Endothelial cell of umbilical vein (primary cell): ENCODE data around the gene PDLIM5. TPM values are rescaled to one million over a fixed set of nuclear protein-coding genes. Genes with fewer than 3 reads are reported as not detected.

Experiments
- BruUV-seq: library from RNA; stranded (reverse); fragments of 400-500 nt; replicated peaks from 2 replicates; lab custom pipeline; 2021; lab: Mats Ljungman, UMichigan
- CTCF ChIA-PET: fragments of 300-600, 350-600 bp; sonication (Branson Sonifier 250); formaldehyde crosslinking; loops from one replicate; lab custom pipeline; 2021; ENCODE audit warnings: antibody characterized with exemption, inconsistent platforms; lab: Charles Lee
- POLR2A ChIA-PET: fragments of 300-600, 350-600 bp; sonication (Branson Sonifier 250); formaldehyde crosslinking; loops from one replicate; lab custom pipeline; 2021; ENCODE audit warnings: antibody characterized with exemption, inconsistent platforms; lab: Charles Lee
- DNase-seq: peaks from one replicate; pipeline ENCODE4 v3.0.0-alpha.2; 2011; ENCODE audit warnings: low read depth, low spot score
- FAIRE-seq: peaks from 2 replicates; lab custom pipeline; 2011; peaks lifted over from hg19 to GRCh38; lab: Jason Lieb, UNC
- H2AFZ ChIP-seq: 2 replicates; pipeline ENCODE4 v1.6.0; 2012; ENCODE audit warnings: low read depth, low read length, control low read depth, inconsistent platforms
- H3K27ac ChIP-seq: 2 replicates; pipeline ENCODE4 v1.5.1; 2011; ENCODE audit warnings: low read depth, mild to moderate bottlenecking, control low read depth, low read length, moderate library complexity; ENCODE audit not compliant: insufficient read depth
- H3K27me3 ChIP-seq, 2 experiments: 2 replicates each; pipeline versions ENCODE4 v1.6.0 to v1.6.1; 2011; ENCODE audit warnings: low read length in 2 of 2, mixed read lengths in 1 of 2; ENCODE audit not compliant: control insufficient read depth in 2 of 2, insufficient read depth in 2 of 2
- H3K36me3 ChIP-seq, 2 experiments: 2 replicates in 1 of 2; 3 replicates in 1 of 2; pipeline ENCODE4 v1.5.1; 2011; ENCODE audit warnings: low read length in 2 of 2, mild to moderate bottlenecking in 1 of 2, moderate library complexity in 1 of 2; ENCODE audit not compliant: control insufficient read depth in 2 of 2, insufficient read depth in 2 of 2; ENCODE audit errors: extremely low read depth in 1 of 2
- H3K4me1 ChIP-seq: 3 replicates; pipeline ENCODE4 v1.5.1; 2011; ENCODE audit warnings: mild to moderate bottlenecking, low read length; ENCODE audit not compliant: control insufficient read depth, insufficient read depth; ENCODE audit errors: extremely low read depth
- H3K4me2 ChIP-seq: 2 replicates; pipeline ENCODE4 v1.6.1; 2011; ENCODE audit warnings: low read length, control low read depth, mixed read lengths; ENCODE audit not compliant: insufficient read depth
- H3K4me3 ChIP-seq, 3 experiments: fragments of 200-600 bp in 1 of 3; sonication (generic), shearing (Covaris generic) in 1 of 3; replicated peaks in 1 of 3; 2 replicates each; pipeline ENCODE4 v1.5.1; 2011 to 2016; ENCODE audit warnings: control low read depth in 3 of 3, low read length in 3 of 3, mild to moderate bottlenecking in 2 of 3, inconsistent platforms in 1 of 3, low read depth in 1 of 3, moderate library complexity in 1 of 3; ENCODE audit not compliant: insufficient read depth in 1 of 3
- H3K79me2 ChIP-seq: 2 replicates; pipeline ENCODE4 v1.6.0; 2012; ENCODE audit warnings: low read length, inconsistent platforms; ENCODE audit not compliant: control insufficient read depth, insufficient read depth
- H3K9ac ChIP-seq: replicated peaks from 2 replicates; pipeline ENCODE3; 2011; ENCODE audit warnings: low read length, control low read depth; ENCODE audit not compliant: insufficient read depth; ENCODE audit errors: extremely low read depth
- H3K9me1 ChIP-seq: replicated peaks from 3 replicates; pipeline ENCODE4 v1.6.0; 2011; ENCODE audit warnings: mild to moderate bottlenecking, low read length; ENCODE audit not compliant: control insufficient read depth, insufficient read depth; ENCODE audit errors: extremely low read depth
- H3K9me3 ChIP-seq: replicated peaks from 2 replicates; pipeline ENCODE4 v1.5.1; 2012; ENCODE audit warnings: low read length, inconsistent platforms; ENCODE audit not compliant: control insufficient read depth, insufficient read depth
- H4K20me1 ChIP-seq: replicated peaks from 2 replicates; pipeline ENCODE3; 2011; ENCODE audit warnings: mild to moderate bottlenecking, low read length; ENCODE audit not compliant: control insufficient read depth, insufficient read depth; ENCODE audit errors: extremely low read depth
- CTCF ChIP-seq, 2 donors: IDR thresholded peaks; 1 replicate in 1 of 2; 2 replicates in 1 of 2; pipeline ENCODE4 v1.5.1; 2011; ENCODE audit warnings: low read length in 2 of 2, mild to moderate bottlenecking in 2 of 2, moderate library complexity in 2 of 2, control low read depth in 1 of 2, inconsistent platforms in 1 of 2, low read depth in 1 of 2; ENCODE audit not compliant: insufficient read depth in 1 of 2; ENCODE audit errors: extremely low read depth in 1 of 2
- EZH2 ChIP-seq: IDR thresholded peaks from 2 replicates; pipeline ENCODE4 v1.6.1; 2012; ENCODE audit warnings: borderline replicate concordance, low read depth, mild to moderate bottlenecking, moderate library complexity, low read length, inconsistent platforms; ENCODE audit not compliant: severe bottlenecking
- FOS ChIP-seq: IDR thresholded peaks from 2 replicates; pipeline ENCODE4 v1.6.1; 2011; ENCODE audit warnings: mild to moderate bottlenecking, low read length, moderate library complexity, borderline replicate concordance; ENCODE audit not compliant: insufficient read depth
- MAX ChIP-seq: IDR thresholded peaks from 2 replicates; pipeline ENCODE4 v1.6.1; 2011; ENCODE audit not compliant: insufficient read depth, insufficient read length
- dilution Hi-C: fragments of 300-500 bp; cut with MboI; formaldehyde crosslinking; loops from one replicate; pipeline ENCODE4 v1.15.0; 2019; ENCODE audit warnings: low sequenced_read_pairs; ENCODE audit not compliant: extremely low pct_ligation_motif_present
- intact Hi-C: fragments of 100-400 bp; cut with micrococcal nuclease; formaldehyde crosslinking; loops from one replicate; pipeline ENCODE4 v1.10.0; 2022
- polyA plus RNA-seq, 4 experiments: library from polyadenylated mRNA; depleted of rRNA in 3 of 4; stranded (reverse) in 3 of 4; unstranded in 1 of 4; fragments of >200 nt; gene quantifications; 2 replicates each; pipeline versions ENCODE4 v1.2.1 to v1.2.3, GENCODE V29; 2011 to 2012; ENCODE audit warnings: missing spikeins in 1 of 4
- total RNA-seq: library from RNA; stranded (reverse); gene quantifications from 2 replicates; pipeline ENCODE4 v1.2.3, GENCODE V29; 2021

Gene PDLIM5
- total and polyA plus RNA-seq, 2 donors (not counting 3 experiments of a cell fraction or from before 2014, with no cell fraction given), result 243 to 310 TPM

- intact Hi-C loops, result no loop called here
- Histone ChIP-seq H3K4me2 (no peak overlapping the region), H3K4me3 (no peak overlapping the region), H3K79me2 (peaks cover 11% of the 10 kb centered on the region), H3K9me3 (no peaks in the 10 kb centered on the region), H3K27ac (no peak overlapping the region), H3K9ac (no peak overlapping the region), H3K9me1 (no peaks in the 10 kb centered on the region), H3K4me1 (peaks cover 15% of the 10 kb centered on the region), H3K27me3 (no peaks in the 10 kb centered on the region), H3K36me3 (no peaks in the 10 kb centered on the region), H4K20me1 (no peaks in the 10 kb centered on the region), H2AFZ (no peak overlapping the region)
- dilution Hi-C loops, result no loop called here
- TF ChIP-seq CTCF (IDR thresholded peaks at IDR 0.05; ENCODE audit: extremely low read depth in 1 of 2, insufficient read depth in 1 of 2, low read depth in 1 of 2, low read length in 2 of 2) (no peak), EZH2 (no peak), MAX (no peak), FOS (peak; percentile 35)
- no TSS peak for BruUV-seq
- CTCF ChIA-PET, result interaction anchor here (0.9 kb wide), 1 partner anchor 41 kb away, joined by 3 read pairs; no protein-coding TSS in a partner anchor
- POLR2A ChIA-PET, result no interaction called here
- no peak for DNase-seq
- FAIRE-seq, result no peak
These were observed 3.9 kb upstream of the PDLIM5 start for GRCh38 chr4:94447754-94448411.
